ENCODE measurements around the gene ANKAR. TPM values are rescaled to one million over a fixed set of nuclear protein-coding genes. Genes with fewer than 3 reads are reported as not detected.
A peak's percentile ranks its signal among the peaks of the same experiment; 100 is the strongest.

The ANKAR gene
- total RNA-seq (2014; rRNA removed; shearing (Covaris generic)) (1.3 and 2.9 TPM in 2 replicates), total RNA-seq (2022) (2.0 and 3.0 TPM in 2 replicates), Bru-seq, nascent RNA (percentile 49 among the genes with signal in this experiment), BruChase-seq, experiment 1, labeled RNA remaining after a 6-hour chase (percentile 51 among the genes with signal in this experiment), BruChase-seq, experiment 2, labeled RNA remaining after a 2-hour chase (percentile 54 among the genes with signal in this experiment)
- long read RNA-seq, partial matches to known transcripts, result 0 of 5 reads
- long read RNA-seq, other reads (novel, unspliced or antisense), result 5 of 5 reads

GRCh38 chr2:189674374-189675112 lies at the start of gene ANKAR:
TSS of gene ANKAR (plus strand) at chr2:189674670. CDS start at chr2:189676491, 1,821 bp downstream.
- Histone ChIP-seq H3K4me3 (ENCODE audit: low read depth, low read length, poor library complexity, severe bottlenecking) (peak within 1 kb of the TSS; percentile 65), H2AFZ (ENCODE audit: low read length) (peak within 1 kb of the TSS; percentile 97; the same call in 1 of the 2 replicates), H3K79me2 (ENCODE audit: insufficient read depth, low read depth, low read length) (no peaks in the 10 kb centered on the region), H3K4me1 (ENCODE audit: insufficient read depth, low read length, poor library complexity, severe bottlenecking) (peaks cover 9% of the 10 kb centered on the region), H3K36me3 (ENCODE audit: insufficient read depth, low read length) (peaks cover 66% of the 10 kb centered on the region), H3K9me2 (ENCODE audit: insufficient read depth, low read length) (no peaks in the 10 kb centered on the region), H4K20me1 (ENCODE audit: insufficient read depth, low read length) (no peaks in the 10 kb centered on the region), H3K4me2 (ENCODE audit: low read length) (peak within 1 kb of the TSS; percentile 82), H3K9me3 (ENCODE audit: low read length) (peaks cover 9% of the 10 kb centered on the region; the same call in 1 of the 2 replicates), H3K27ac (ENCODE audit: low read depth, low read length, poor library complexity, severe bottlenecking) (peak within 1 kb of the TSS; percentile 50)
- peak; percentile 81 for DNase-seq (ENCODE audit: low spot score)
- ChIA-PET POLR2A (interaction anchor here (1.0 kb wide), 1 partner anchor 11 kb away, joined by 4 read pairs; no protein-coding TSS in a partner anchor), CTCF (ENCODE audit: unreplicated experiment) (no interaction called here)
- TF ChIP-seq, protein P1, sequence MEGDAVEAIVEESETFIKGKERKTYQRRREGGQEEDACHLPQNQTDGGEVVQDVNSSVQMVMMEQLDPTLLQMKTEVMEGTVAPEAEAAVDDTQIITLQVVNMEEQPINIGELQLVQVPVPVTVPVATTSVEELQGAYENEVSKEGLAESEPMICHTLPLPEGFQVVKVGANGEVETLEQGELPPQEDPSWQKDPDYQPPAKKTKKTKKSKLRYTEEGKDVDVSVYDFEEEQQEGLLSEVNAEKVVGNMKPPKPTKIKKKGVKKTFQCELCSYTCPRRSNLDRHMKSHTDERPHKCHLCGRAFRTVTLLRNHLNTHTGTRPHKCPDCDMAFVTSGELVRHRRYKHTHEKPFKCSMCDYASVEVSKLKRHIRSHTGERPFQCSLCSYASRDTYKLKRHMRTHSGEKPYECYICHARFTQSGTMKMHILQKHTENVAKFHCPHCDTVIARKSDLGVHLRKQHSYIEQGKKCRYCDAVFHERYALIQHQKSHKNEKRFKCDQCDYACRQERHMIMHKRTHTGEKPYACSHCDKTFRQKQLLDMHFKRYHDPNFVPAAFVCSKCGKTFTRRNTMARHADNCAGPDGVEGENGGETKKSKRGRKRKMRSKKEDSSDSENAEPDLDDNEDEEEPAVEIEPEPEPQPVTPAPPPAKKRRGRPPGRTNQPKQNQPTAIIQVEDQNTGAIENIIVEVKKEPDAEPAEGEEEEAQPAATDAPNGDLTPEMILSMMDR (conservative IDR thresholded peaks at IDR 0.05; ENCODE audit: low read length), result peak; percentile 71
- TF ChIP-seq EZH2phosphoT487 (IDR thresholded peaks at IDR 0.05; ENCODE audit: borderline replicate concordance, low read depth, low read length), result no peak
- intact Hi-C loops (cut with micrococcal nuclease; ENCODE audit: unreplicated experiment), result no loop called here
- no TSS peak for BruUV-seq (replicated peaks)

GRCh38 chr2:189625636-189626035 lies 48.8 kb upstream of the ANKAR start:
- H3K4me2 ChIP-seq (ENCODE audit: low read length), result no peak overlapping the region
- H3K9me2 ChIP-seq (ENCODE audit: insufficient read depth, low read length), result no peaks in the 10 kb centered on the region
- no TSS peak for BruUV-seq (replicated peaks)
- no peaks in the 10 kb centered on the region for H4K20me1 ChIP-seq (ENCODE audit: insufficient read depth, low read length)
- TF ChIP-seq, protein P1 (conservative IDR thresholded peaks at IDR 0.05; ENCODE audit: low read length), result no peak
- H3K4me3 ChIP-seq (ENCODE audit: low read depth, low read length, poor library complexity, severe bottlenecking), result no peak overlapping the region
- H3K9me3 ChIP-seq (ENCODE audit: low read length), result no peaks in the 10 kb centered on the region
- H3K4me1 ChIP-seq (ENCODE audit: insufficient read depth, low read length, poor library complexity, severe bottlenecking), result no peaks in the 10 kb centered on the region
- H3K79me2 ChIP-seq (ENCODE audit: insufficient read depth, low read depth, low read length), result no peaks in the 10 kb centered on the region
- ChIA-PET POLR2A (interaction anchor here (0.7 kb wide), 2 partner anchors 273 to 458 kb away, joined by 3 read pairs; no protein-coding TSS in a partner anchor), CTCF (ENCODE audit: unreplicated experiment) (no interaction called here)
- DNase-seq (ENCODE audit: low spot score), result no peak
- intact Hi-C loops (cut with micrococcal nuclease; ENCODE audit: unreplicated experiment), result no loop called here
- H2AFZ ChIP-seq (ENCODE audit: low read length), result no peak overlapping the region
- H3K36me3 ChIP-seq (ENCODE audit: insufficient read depth, low read length), result no peaks in the 10 kb centered on the region
- H3K27ac ChIP-seq (ENCODE audit: low read depth, low read length, poor library complexity, severe bottlenecking), result no peak overlapping the region

Data from OCI-LY7 (cell line).